ENCODE results near the gene C2CD2.

DNA sequence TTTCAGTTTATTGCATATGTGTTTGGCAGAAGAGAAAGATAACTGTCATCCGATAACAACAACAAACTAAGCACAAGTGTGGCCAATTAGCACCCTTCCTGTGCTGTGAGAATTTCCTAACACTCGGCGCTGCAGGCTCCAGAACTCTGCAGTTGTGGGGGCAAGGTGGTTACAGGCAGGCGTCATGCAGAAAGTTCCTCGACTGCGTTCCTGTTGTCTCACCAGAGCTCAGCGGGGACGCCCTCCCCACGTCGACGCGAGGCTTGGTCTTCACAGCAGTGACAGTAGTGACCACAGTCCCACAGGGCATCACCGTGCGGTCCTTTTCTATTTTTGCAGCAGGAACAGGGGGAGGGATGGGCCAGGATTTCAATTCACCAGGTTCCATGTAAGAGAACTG, 47.0 kb downstream of the C2CD2 start:
- TF ChIP-seq, protein P1, sequence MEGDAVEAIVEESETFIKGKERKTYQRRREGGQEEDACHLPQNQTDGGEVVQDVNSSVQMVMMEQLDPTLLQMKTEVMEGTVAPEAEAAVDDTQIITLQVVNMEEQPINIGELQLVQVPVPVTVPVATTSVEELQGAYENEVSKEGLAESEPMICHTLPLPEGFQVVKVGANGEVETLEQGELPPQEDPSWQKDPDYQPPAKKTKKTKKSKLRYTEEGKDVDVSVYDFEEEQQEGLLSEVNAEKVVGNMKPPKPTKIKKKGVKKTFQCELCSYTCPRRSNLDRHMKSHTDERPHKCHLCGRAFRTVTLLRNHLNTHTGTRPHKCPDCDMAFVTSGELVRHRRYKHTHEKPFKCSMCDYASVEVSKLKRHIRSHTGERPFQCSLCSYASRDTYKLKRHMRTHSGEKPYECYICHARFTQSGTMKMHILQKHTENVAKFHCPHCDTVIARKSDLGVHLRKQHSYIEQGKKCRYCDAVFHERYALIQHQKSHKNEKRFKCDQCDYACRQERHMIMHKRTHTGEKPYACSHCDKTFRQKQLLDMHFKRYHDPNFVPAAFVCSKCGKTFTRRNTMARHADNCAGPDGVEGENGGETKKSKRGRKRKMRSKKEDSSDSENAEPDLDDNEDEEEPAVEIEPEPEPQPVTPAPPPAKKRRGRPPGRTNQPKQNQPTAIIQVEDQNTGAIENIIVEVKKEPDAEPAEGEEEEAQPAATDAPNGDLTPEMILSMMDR (IDR thresholded peaks at IDR 0.05; ENCODE audit: extremely low read depth in 1 of 2, insufficient read depth in 1 of 2, low read depth in 1 of 2, low read length in 2 of 2): no peak
- no peak for TF ChIP-seq GATA2 (IDR thresholded peaks at IDR 0.05; ENCODE audit: insufficient read depth, insufficient read length, low read depth, low read length)

Data from endothelial cell of umbilical vein (primary cell).